ENCODE results near the gene RPS21. TPM values are rescaled to one million over a fixed set of nuclear protein-coding genes. Genes with fewer than 3 reads are reported as not detected.

RPS21 gene
- total and polyA plus RNA-seq, 7 donors = 2,383 to 8,235 (median 4,772) TPM

- no peak for DNase-seq
- TF ChIP-seq EP300 (IDR thresholded peaks at IDR 0.05) (no peak), POLR2AphosphoS5 (IDR thresholded peaks at IDR 0.05) (no peak), CTCF (IDR thresholded peaks at IDR 0.05) (no peak), POLR2A (IDR thresholded peaks at IDR 0.05) (no peak)
- Histone ChIP-seq H3K4me1 (peaks cover 0 to 18% (median 15%) of the 10 kb centered on the region in 4 donors), H3K4me3 (no peak overlapping the region), H3K27me3 (peaks cover 0 to under 1% (median 0%) of the 10 kb centered on the region in 3 donors), H3K9me3 (no peaks in the 10 kb centered on the region), H3K36me3 (no peaks in the 10 kb centered on the region), H3K27ac (no peak overlapping the region)
- WGBS, 2 donors = 40 to 78% methylated on average over 23 of the region's 23 CpGs
- intact Hi-C loops (cut with DNase I) = no loop called here
Observed at GRCh38 chr20:62429455-62430310, 42.8 kb downstream of the RPS21 start.

DNA sequence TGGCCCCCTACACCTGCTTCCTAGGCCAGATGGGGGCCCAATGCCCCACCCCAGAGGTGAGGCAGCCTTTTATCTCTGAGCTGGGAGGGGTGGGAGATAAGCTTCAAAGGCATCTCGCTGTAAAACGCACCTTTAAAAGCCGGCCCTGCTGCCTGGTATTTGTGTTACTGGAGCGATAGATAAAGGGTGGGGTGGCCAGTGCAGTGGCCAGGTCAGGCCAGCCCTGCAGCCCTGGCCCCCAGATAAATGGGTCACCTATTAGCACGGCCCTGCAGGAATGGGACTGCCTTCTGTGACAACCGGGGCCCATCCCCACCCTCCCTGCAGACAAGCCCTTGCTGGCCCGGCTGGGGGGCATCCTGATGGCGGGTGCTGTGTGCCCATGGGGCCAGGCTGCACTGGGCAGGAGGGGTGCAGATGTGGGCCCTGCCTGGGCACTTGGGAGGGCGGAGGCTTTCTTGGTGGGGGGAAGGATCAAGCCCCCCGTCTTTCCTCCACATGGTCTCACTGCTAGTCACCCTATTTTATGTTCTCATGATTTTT lies 43.5 kb downstream of the RPS21 start:
- Histone ChIP-seq H3K4me3 (no peak overlapping the region), H3K27me3 (no peaks in the 10 kb centered on the region), H3K36me3 (no peaks in the 10 kb centered on the region), H3K4me1 (peaks cover 0 to 20% (median 15%) of the 10 kb centered on the region in 4 donors), H3K9me3 (no peaks in the 10 kb centered on the region), H3K27ac (no peak overlapping the region)
- WGBS, 2 donors = 21 to 69% methylated on average over 10 of the region's 10 CpGs
- DNase-seq = no peak
- TF ChIP-seq CTCF (IDR thresholded peaks at IDR 0.05) (no peak), EP300 (IDR thresholded peaks at IDR 0.05) (no peak), POLR2A (IDR thresholded peaks at IDR 0.05) (no peak), POLR2AphosphoS5 (IDR thresholded peaks at IDR 0.05) (no peak)
- intact Hi-C loops (cut with DNase I) = no loop called here

DNA sequence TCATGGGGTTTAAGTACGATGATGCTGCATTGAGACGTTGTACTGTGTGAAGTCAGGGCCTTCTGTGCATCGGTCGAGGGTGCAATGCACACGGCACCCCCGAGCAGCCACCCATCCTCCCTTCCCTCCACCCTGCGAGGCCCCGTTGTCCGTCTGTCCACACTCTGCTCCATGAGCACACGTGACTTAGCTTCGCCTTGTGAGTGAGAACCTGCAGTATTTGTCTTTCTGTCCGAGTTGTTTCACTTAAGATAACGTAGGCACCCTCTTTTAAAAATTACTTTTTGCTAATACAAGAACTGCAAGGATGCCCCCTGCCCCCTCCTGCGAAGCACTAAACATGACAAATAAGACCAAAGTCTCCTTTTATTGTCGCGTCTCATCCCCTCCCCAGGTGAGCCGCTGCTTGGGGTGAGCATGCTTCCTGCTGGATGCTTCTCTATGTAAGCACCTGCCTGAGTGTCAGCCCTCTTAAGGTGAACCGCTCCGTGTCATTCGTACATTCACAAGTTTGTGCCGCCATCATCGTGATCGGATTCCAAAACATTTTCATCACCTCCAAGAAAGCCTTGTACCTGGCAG lies 44.1 kb downstream of the RPS21 start:
- Histone ChIP-seq H3K27me3 (no peaks in the 10 kb centered on the region), H3K27ac (no peak overlapping the region), H3K4me3 (no peak overlapping the region), H3K9me3 (no peaks in the 10 kb centered on the region), H3K36me3 (no peaks in the 10 kb centered on the region), H3K4me1 (peaks cover 0 to 20% (median 15%) of the 10 kb centered on the region in 4 donors)
- WGBS, 2 donors = 17 to 60% methylated on average over 23 of the region's 23 CpGs
- no peak for TF ChIP-seq POLR2A (IDR thresholded peaks at IDR 0.05)
- no peak for TF ChIP-seq CTCF (IDR thresholded peaks at IDR 0.05)
- no peak for TF ChIP-seq POLR2AphosphoS5 (IDR thresholded peaks at IDR 0.05)
- TF ChIP-seq EP300 (IDR thresholded peaks at IDR 0.05) = no peak
- no peak for DNase-seq
- intact Hi-C loops (cut with DNase I) = no loop called here

DNA sequence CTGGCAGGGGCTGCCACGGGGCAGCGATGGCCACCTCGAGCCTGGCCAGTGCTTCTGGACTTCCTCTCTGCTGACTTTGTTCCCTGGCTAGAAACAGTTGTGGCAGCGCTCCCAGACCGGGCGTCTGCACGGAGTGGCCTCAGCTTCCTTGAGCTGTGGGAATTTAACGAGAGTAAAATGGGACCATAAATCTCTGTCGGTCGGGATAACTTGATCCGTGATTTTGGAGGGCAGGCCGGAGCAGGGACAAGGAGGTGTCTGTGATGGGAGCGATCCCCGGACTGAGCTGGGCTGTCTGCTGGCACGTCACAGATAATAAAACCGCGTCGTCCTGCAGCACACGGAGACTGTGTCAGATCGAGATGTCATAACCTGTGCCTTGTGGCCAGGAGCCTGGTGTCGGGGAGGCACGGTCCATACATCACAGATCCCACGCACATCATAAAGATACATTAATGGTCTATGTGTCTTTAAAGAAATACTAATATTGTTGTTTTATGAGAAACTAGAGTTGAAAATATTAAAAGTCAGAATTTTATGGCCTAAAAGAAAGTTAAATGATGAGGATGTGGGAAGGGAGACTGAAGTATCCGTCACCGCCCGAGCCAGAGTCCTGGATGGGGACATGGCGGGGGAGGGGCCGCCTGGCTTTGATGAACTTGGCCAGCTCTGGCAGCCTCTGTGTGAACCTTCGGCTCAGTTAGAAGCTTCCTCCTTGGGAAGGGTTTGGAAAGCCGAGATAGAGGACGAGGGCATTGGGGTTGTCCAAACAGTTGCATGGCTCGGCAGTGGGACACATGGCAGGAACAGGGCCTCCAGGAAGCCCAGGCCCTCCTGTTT lies 47.0 kb downstream of the RPS21 start:
- peak; percentile 86 for DNase-seq
- TF ChIP-seq EP300 (IDR thresholded peaks at IDR 0.05) (peak in 1 of 4 donors; percentile 5), POLR2A (IDR thresholded peaks at IDR 0.05) (no peak), POLR2AphosphoS5 (IDR thresholded peaks at IDR 0.05) (peak in 2 of 4 donors; percentile 47 to 60), CTCF (IDR thresholded peaks at IDR 0.05) (no peak)
- Histone ChIP-seq H3K27ac (peak overlapping the region; percentile 14 to 74 (median 61)), H3K36me3 (no peaks in the 10 kb centered on the region), H3K9me3 (no peaks in the 10 kb centered on the region), H3K27me3 (no peaks in the 10 kb centered on the region), H3K4me1 (peaks cover 0 to 39% (median 33%) of the 10 kb centered on the region in 4 donors), H3K4me3 (no peak overlapping the region)
- intact Hi-C loops (cut with DNase I) = no loop called here
- WGBS, 2 donors = 7 to 27% methylated on average over 32 of the region's 32 CpGs

Measured in sigmoid colon (tissue), 7 donors.